OCI-M1 (cell line): ENCODE data around the gene RAMP2.
"Not testable (repeated sequence)": the region's sequence is repeated elsewhere in the genome, so short reads cannot be mapped to it uniquely, and the experiment has no call there.

Source experiments
- DNase-seq: peaks from one replicate; lab custom pipeline; 2025; lab: John Stamatoyannopoulos, UW

The RAMP2 gene

GRCh38 chr17:42769964-42770363 is 8.9 kb downstream of the RAMP2 start:
- not testable (repeated sequence) for DNase-seq

- DNase-seq = no peak
These were observed 11.9 kb downstream of the RAMP2 start for GRCh38 chr17:42772945-42773289.

GRCh38 chr17:42773290-42774035 is 12.4 kb downstream of the RAMP2 start, which contains the start of gene VPS25:
VPS25 (plus strand) TSS chr17:42773449; CDS start chr17:42773476, 27 bp downstream.
- DNase-seq = peak; percentile 90

GRCh38 chr17:42774066-42774745 is 13.2 kb downstream of the RAMP2 start:
- no peak for DNase-seq

GRCh38 chr17:42775534-42776098 is 14.6 kb downstream of the RAMP2 start:
- DNase-seq = peak; percentile 93

GRCh38 chr17:42778570-42778969 is 17.5 kb downstream of the RAMP2 start:
- no peak for DNase-seq

GRCh38 chr17:42779304-42779935 is 18.4 kb downstream of the RAMP2 start:
- DNase-seq = no peak

- no peak for DNase-seq
These were observed 19.2 kb downstream of the RAMP2 start, which contains the start of gene WNK4 for GRCh38 chr17:42779936-42780850. WNK4 (plus strand) TSS chr17:42780610; CDS start chr17:42780699, 89 bp downstream.

- no peak for DNase-seq
These were observed 20.0 kb downstream of the RAMP2 start for GRCh38 chr17:42780851-42781638.

GRCh38 chr17:42781639-42782165 is 20.7 kb downstream of the RAMP2 start:
- no peak for DNase-seq

- DNase-seq = no peak
These were observed 21.4 kb downstream of the RAMP2 start for GRCh38 chr17:42782166-42783061.

- no peak for DNase-seq
These were observed 22.2 kb downstream of the RAMP2 start for GRCh38 chr17:42783062-42783790.

- no peak for DNase-seq
These were observed 22.7 kb downstream of the RAMP2 start for GRCh38 chr17:42783791-42784138.

GRCh38 chr17:42784409-42784808 is 23.4 kb downstream of the RAMP2 start:
- no peak for DNase-seq

GRCh38 chr17:42784811-42785592 is 24.0 kb downstream of the RAMP2 start:
- no peak for DNase-seq

GRCh38 chr17:42787266-42787665 is 26.2 kb downstream of the RAMP2 start:
- no peak for DNase-seq

- no peak for DNase-seq
These were observed 30.9 kb downstream of the RAMP2 start for GRCh38 chr17:42791948-42792347.

GRCh38 chr17:42792545-42792944 is 31.5 kb downstream of the RAMP2 start:
- DNase-seq = no peak
